Measurements from ENCODE around the gene VGLL2. TPM values are rescaled to one million over a fixed set of nuclear protein-coding genes. Genes with fewer than 3 reads are reported as not detected.

The VGLL2 gene, protein sequence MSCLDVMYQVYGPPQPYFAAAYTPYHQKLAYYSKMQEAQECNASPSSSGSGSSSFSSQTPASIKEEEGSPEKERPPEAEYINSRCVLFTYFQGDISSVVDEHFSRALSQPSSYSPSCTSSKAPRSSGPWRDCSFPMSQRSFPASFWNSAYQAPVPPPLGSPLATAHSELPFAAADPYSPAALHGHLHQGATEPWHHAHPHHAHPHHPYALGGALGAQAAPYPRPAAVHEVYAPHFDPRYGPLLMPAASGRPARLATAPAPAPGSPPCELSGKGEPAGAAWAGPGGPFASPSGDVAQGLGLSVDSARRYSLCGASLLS
- total RNA-seq, result not detected

DNA sequence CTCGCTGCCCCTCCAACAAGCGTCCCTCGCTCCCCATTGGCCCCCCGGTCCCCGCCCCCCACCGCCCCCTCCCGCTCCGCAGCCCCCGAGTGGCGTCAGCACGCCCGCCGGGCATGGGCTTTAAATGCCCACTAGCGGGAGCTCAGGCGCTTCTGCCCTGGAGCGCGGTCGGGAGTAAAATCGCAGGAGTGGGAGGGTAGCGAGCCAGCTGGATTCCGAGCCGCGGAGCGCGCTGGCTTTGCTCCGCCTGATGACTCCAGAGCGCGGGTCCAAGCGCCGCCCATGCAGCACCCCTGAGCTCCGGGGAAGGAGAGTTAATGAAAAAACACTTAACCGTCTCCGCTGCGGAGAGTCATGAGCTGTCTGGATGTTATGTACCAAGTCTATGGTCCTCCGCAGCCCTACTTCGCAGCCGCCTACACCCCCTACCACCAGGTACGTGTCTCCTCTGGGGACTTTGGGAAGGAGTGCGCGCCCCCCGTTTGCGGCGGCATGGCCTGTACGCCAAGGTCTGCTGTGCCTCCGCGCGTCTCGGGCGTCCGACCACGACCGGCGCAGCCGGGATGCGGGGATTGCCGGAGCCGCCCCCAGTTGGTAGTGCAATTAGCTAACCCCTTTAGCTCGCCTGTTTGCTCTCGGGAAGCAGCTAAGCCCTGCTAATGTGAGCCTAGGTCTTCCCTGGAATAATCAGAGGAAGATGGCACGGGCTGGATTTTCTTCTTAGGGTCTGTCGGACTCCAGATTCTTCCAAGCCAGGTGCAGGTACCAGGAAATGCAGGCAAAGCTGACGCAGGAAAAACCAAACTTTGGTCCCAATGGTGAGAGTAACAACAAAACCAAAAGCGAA is at the start of gene VGLL2:
VGLL2 (plus strand) TSS at position 149 of the 847 bp plus-strand sequence; CDS start at position 355, 206 bp downstream.
- DNase-seq, result no peak
- intact Hi-C loops (cut with DNase I), result no loop called here
- WGBS, 2 donors, result 3 to 4% methylated on average over 4 to 12 of the region's 63 CpGs
- Histone ChIP-seq H3K36me3 (no peaks in the 10 kb centered on the region), H3K9me3 (no peaks in the 10 kb centered on the region), H3K4me3 (peak within 1 kb of the TSS; percentile 22 to 64 (median 44)), H3K27me3 (peaks cover 10 to 100% (median 49%) of the 10 kb centered on the region in 4 donors), H3K27ac (no peak within 1 kb of the TSS), H3K4me1 (peaks cover 22 to 37% (median 22%) of the 10 kb centered on the region in 3 donors)
- no peak for TF ChIP-seq POLR2A (IDR thresholded peaks at IDR 0.05)
- TF ChIP-seq, protein P1, sequence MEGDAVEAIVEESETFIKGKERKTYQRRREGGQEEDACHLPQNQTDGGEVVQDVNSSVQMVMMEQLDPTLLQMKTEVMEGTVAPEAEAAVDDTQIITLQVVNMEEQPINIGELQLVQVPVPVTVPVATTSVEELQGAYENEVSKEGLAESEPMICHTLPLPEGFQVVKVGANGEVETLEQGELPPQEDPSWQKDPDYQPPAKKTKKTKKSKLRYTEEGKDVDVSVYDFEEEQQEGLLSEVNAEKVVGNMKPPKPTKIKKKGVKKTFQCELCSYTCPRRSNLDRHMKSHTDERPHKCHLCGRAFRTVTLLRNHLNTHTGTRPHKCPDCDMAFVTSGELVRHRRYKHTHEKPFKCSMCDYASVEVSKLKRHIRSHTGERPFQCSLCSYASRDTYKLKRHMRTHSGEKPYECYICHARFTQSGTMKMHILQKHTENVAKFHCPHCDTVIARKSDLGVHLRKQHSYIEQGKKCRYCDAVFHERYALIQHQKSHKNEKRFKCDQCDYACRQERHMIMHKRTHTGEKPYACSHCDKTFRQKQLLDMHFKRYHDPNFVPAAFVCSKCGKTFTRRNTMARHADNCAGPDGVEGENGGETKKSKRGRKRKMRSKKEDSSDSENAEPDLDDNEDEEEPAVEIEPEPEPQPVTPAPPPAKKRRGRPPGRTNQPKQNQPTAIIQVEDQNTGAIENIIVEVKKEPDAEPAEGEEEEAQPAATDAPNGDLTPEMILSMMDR (IDR thresholded peaks at IDR 0.05), result no peak

DNA sequence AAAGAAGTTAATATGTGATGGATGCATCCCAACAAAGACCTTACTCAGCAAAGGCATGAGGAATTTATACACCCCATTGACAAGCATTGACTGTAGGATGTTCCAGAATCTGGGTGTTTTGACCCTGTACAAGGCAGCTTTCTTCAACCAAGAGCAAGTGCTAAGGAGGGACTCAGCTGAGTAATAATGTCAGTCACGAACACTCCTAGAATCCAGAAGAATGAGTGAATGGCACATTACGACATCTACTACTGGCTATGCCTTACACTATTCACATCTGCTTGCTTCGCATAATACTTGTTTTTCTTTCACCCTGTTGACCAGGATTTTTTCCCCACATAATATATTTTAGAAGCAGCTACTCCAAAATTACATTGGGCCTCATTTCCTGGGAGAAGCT is 42.5 kb upstream of the VGLL2 start:
- no peak for DNase-seq
- Histone ChIP-seq H3K4me3 (no peak overlapping the region), H3K27ac (no peak overlapping the region), H3K9me3 (no peaks in the 10 kb centered on the region), H3K27me3 (no peaks in the 10 kb centered on the region), H3K4me1 (no peaks in the 10 kb centered on the region), H3K36me3 (no peaks in the 10 kb centered on the region)
- TF ChIP-seq, protein P1 (IDR thresholded peaks at IDR 0.05), result no peak
- no peak for TF ChIP-seq POLR2A (IDR thresholded peaks at IDR 0.05)
- intact Hi-C loops (cut with DNase I), result no loop called here
- WGBS, 2 donors, result 82 to 84% methylated on average over 3 of the region's 3 CpGs

DNA sequence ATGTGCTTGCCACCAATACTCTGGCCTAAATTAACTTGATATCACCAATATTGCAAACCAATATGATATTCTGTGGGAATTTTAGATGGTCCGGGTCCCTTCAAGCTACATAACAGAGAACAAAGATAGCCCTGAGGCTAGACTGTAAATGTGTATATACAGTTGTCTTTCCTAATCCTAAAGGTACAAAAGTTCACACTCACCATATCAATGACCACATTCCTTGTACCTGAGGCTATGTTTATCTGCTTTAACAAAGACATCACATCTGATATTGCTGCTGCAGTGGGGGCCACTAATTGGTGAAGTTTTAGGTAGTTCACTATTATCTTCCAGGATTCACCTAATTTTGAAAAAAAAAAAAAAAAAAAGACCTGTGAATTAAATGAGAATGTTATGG is 38.6 kb upstream of the VGLL2 start:
- Histone ChIP-seq H3K27me3 (no peaks in the 10 kb centered on the region), H3K36me3 (no peaks in the 10 kb centered on the region), H3K4me3 (no peak overlapping the region), H3K9me3 (no peaks in the 10 kb centered on the region), H3K4me1 (no peaks in the 10 kb centered on the region), H3K27ac (no peak overlapping the region)
- DNase-seq, result no peak
- intact Hi-C loops (cut with DNase I), result no loop called here
- TF ChIP-seq, protein P1 (IDR thresholded peaks at IDR 0.05), result no peak
- no peak for TF ChIP-seq POLR2A (IDR thresholded peaks at IDR 0.05)
- 71 to 83% methylated on average over 1 of the region's 1 CpG for WGBS, 2 donors

DNA sequence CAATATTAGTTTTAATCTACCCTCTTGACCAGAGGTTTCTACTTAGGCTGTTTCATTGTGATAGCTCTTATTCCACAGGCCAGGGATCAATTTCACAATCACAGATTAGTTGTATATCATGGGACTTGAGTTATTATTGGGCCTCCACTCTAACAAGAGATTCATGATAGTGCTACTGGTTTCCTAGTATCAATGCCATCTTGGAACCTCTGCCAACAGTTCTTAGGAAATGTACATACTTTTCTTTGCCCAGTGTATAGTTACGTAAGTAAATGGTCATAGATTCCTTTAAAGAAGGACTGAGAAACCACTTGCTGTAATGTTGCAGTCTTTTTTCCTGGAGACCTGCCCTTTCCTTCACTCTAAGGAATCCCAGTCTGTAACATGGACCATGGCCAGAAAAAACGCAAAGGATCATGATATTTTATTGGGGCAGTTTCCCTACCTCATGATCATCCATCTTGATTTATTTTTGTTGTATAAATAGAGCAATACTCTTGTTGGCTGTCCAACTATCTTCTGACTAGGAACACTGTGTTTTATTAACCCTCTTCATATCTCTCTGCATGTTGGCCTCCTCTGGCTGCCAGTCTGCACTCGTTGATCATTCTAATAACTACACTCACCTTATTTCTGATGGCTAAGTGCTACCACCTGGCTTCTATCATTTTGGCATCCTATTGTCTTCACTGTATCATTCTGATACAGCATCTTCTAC is 38.0 kb upstream of the VGLL2 start:
- Histone ChIP-seq H3K4me3 (no peak overlapping the region), H3K27ac (no peak overlapping the region), H3K36me3 (no peaks in the 10 kb centered on the region), H3K4me1 (no peaks in the 10 kb centered on the region), H3K27me3 (no peaks in the 10 kb centered on the region), H3K9me3 (no peaks in the 10 kb centered on the region)
- 67 to 74% methylated on average over 3 of the region's 3 CpGs for WGBS, 2 donors
- DNase-seq, result no peak
- no peak for TF ChIP-seq POLR2A (IDR thresholded peaks at IDR 0.05)
- TF ChIP-seq, protein P1 (IDR thresholded peaks at IDR 0.05), result no peak
- intact Hi-C loops (cut with DNase I), result no loop called here

All from esophagus squamous epithelium (tissue), 5 donors.